HepG2 (cell line): ENCODE measurements around the gene PTPRM. TPM values are rescaled to one million over a fixed set of nuclear protein-coding genes. Genes with fewer than 3 reads are reported as not detected.
A peak's percentile ranks its signal among the peaks of the same experiment; 100 is the strongest.

Experiments used
- ATAC-seq: fragments of 200-7000 bp; cut with Tn5 transposase; 3 replicates; pipeline ENCODE4 v1.9.1; 2020; ENCODE audit warnings: mild to moderate bottlenecking, moderate library complexity
- BruUV-seq: library from RNA; stranded (reverse); fragments of 400-500 nt; replicated peaks from 2 replicates; lab custom pipeline; 2021; lab: Mats Ljungman, UMichigan
- CTCF ChIA-PET: fragments of 300-600 bp; formaldehyde crosslinking; extraction: SDS; loops from one replicate; lab custom pipeline; 2021; ENCODE audit warnings: low total read pairs, inconsistent platforms, low intra/inter-chr PET ratio; lab: Yijun Ruan, JAX
- POLR2A ChIA-PET: fragments of 350-600 bp; sonication (Branson Sonifier 250); formaldehyde crosslinking; loops from one replicate; lab custom pipeline; 2020; ENCODE audit warnings: antibody characterized with exemption, inconsistent platforms; lab: Yijun Ruan, JAX
- DNase-seq: peaks from one replicate; pipeline ENCODE4 v3.0.0-alpha.2; 2015; ENCODE audit warnings: low spot score
- FAIRE-seq: peaks from 3 replicates; lab custom pipeline; 2011; peaks lifted over from hg19 to GRCh38; lab: Jason Lieb, UNC
- H2AFZ ChIP-seq: one replicate; pipeline ENCODE4 v1.6.1; 2011; ENCODE audit warnings: low read length, inconsistent platforms
- H3K27ac ChIP-seq: fragments of 300-600 bp; 3 replicates; pipeline ENCODE4 v1.8.0; 2011; ENCODE audit warnings: mixed run types, mild to moderate bottlenecking, mixed read lengths, low read length, inconsistent platforms; ENCODE audit not compliant: insufficient read depth; ENCODE audit errors: extremely low read length
- H3K27me3 ChIP-seq, 2 experiments: fragments of 200-600 bp in 1 of 2; 2 replicates in 1 of 2; 3 replicates in 1 of 2; pipeline versions ENCODE4 v1.6.0 to v1.8.0; 2011; ENCODE audit warnings: low read length in 2 of 2, mild to moderate bottlenecking in 2 of 2, moderate library complexity in 2 of 2, inconsistent platforms in 1 of 2; ENCODE audit not compliant: insufficient read depth in 2 of 2, control insufficient read depth in 1 of 2
- H3K36me3 ChIP-seq, 2 experiments: fragments of 200-600 bp in 1 of 2; replicated peaks in 1 of 2; 2 replicates in 1 of 2; 3 replicates in 1 of 2; pipeline versions ENCODE4 v1.5.1 to v1.8.0; 2011; ENCODE audit warnings: low read length in 2 of 2, inconsistent platforms in 1 of 2; ENCODE audit not compliant: insufficient read depth in 2 of 2, control insufficient read depth in 1 of 2
- H3K4me1 ChIP-seq: 2 replicates; pipeline ENCODE4 v1.5.1; 2012; ENCODE audit warnings: low read length, inconsistent platforms; ENCODE audit not compliant: insufficient read depth
- H3K4me2 ChIP-seq: 2 replicates; pipeline ENCODE4 v1.6.0; 2011; ENCODE audit warnings: low read depth, low read length, inconsistent platforms
- H3K4me3 ChIP-seq, 3 experiments: fragments of 200-600 bp in 1 of 3; sonication (generic), shearing (Covaris generic) in 1 of 3; replicated peaks in 1 of 3; 2 replicates each; pipeline ENCODE4 v1.5.1; 2011 to 2016; ENCODE audit warnings: low read length in 3 of 3, inconsistent platforms in 2 of 3, low read depth in 2 of 3, mild to moderate bottlenecking in 2 of 3, control low read depth in 1 of 3, mixed read lengths in 1 of 3; ENCODE audit not compliant: insufficient read depth in 1 of 3
- H3K79me2 ChIP-seq: one replicate; pipeline ENCODE4 v1.6.1; 2011; ENCODE audit warnings: low read length, inconsistent platforms; ENCODE audit not compliant: insufficient read depth
- H3K9ac ChIP-seq: 2 replicates; pipeline ENCODE4 v1.6.0; 2011; ENCODE audit warnings: mild to moderate bottlenecking, low read depth, low read length, inconsistent platforms; ENCODE audit not compliant: insufficient read depth
- H3K9me3 ChIP-seq: 2 replicates; pipeline ENCODE4 v1.5.1; 2012; ENCODE audit warnings: mild to moderate bottlenecking, low read length
- H4K20me1 ChIP-seq: 2 replicates; pipeline ENCODE4 v1.6.0; 2011; ENCODE audit warnings: inconsistent platforms, mild to moderate bottlenecking, low read length, moderate library complexity; ENCODE audit not compliant: insufficient read depth
- ARNT ChIP-seq: fragments of 450-650 bp; IDR thresholded peaks from 2 replicates; pipeline ENCODE4 v1.6.1; 2017
- EZH2 ChIP-seq: conservative IDR thresholded peaks from 2 replicates; pipeline ENCODE4 v1.6.1; 2012; ENCODE audit warnings: mild to moderate bottlenecking, low read depth, low read length, moderate library complexity
- ISX ChIP-seq: sonication (generic); formaldehyde crosslinking; conservative IDR thresholded peaks from 2 replicates; pipeline ENCODE4 v1.5.0; 2020; ENCODE audit warnings: missing genetic modification reagents
- MAZ ChIP-seq, 2 experiments: sonication (generic) in 1 of 2; formaldehyde crosslinking in 1 of 2; IDR thresholded peaks; 2 replicates each; pipeline versions ENCODE4 v1.5.0 to v1.6.1; 2012 to 2020; ENCODE audit warnings: low read depth in 2 of 2, mild to moderate bottlenecking in 2 of 2, borderline replicate concordance in 1 of 2, improper control_type of control experiment in 1 of 2, low read length in 1 of 2, missing genetic modification reagents in 1 of 2, moderate library complexity in 1 of 2
- RAD21 ChIP-seq: fragments of 450-650 bp; formaldehyde crosslinking; IDR thresholded peaks from 2 replicates; pipeline ENCODE4 v1.5.0; 2020; ENCODE audit warnings: mild to moderate bottlenecking
- SIX1 ChIP-seq: sonication (generic); formaldehyde crosslinking; IDR thresholded peaks from 2 replicates; pipeline ENCODE4 v1.4.0; 2020; ENCODE audit warnings: missing genetic modification reagents, borderline replicate concordance
- XRCC5 ChIP-seq: fragments of 200-400 bp; formaldehyde crosslinking; optimal IDR thresholded peaks from 2 replicates; pipeline ENCODE3; 2017; ENCODE audit warnings: mild to moderate bottlenecking, low read length
- ZBTB21 ChIP-seq: sonication (generic); formaldehyde crosslinking; IDR thresholded peaks from 2 replicates; pipeline ENCODE4 v1.4.0; 2020; ENCODE audit warnings: missing genetic modification reagents
- ZFP36 ChIP-seq: fragments of 150-350 bp; IDR thresholded peaks from 2 replicates; pipeline ENCODE4 v1.6.1; 2018; ENCODE audit warnings: borderline replicate concordance, low read length, low read depth; ENCODE audit not compliant: partially characterized antibody
- ZFX ChIP-seq: sonication (generic); formaldehyde crosslinking; IDR thresholded peaks from 2 replicates; pipeline ENCODE4 v1.4.0; 2020; ENCODE audit warnings: mild to moderate bottlenecking, low read depth, missing genetic modification reagents, moderate library complexity
- ZNF101 ChIP-seq: sonication (generic); formaldehyde crosslinking; IDR thresholded peaks from 2 replicates; pipeline ENCODE4 v1.4.0; 2020; ENCODE audit warnings: mild to moderate bottlenecking, low read depth, missing genetic modification reagents, borderline replicate concordance
- ZNF160 ChIP-seq: sonication (generic); formaldehyde crosslinking; IDR thresholded peaks from 2 replicates; pipeline ENCODE4 v1.8.0; 2022; ENCODE audit warnings: mild to moderate bottlenecking, inconsistent platforms, missing genetic modification reagents
- ZNF382 ChIP-seq: sonication (generic); formaldehyde crosslinking; IDR thresholded peaks from 2 replicates; pipeline ENCODE4 v1.5.0; 2020; ENCODE audit warnings: missing genetic modification reagents, mild to moderate bottlenecking, borderline replicate concordance
- ZNF432 ChIP-seq: sonication (generic); formaldehyde crosslinking; IDR thresholded peaks from 2 replicates; pipeline ENCODE4 v1.5.0; 2020; ENCODE audit warnings: missing genetic modification reagents, mild to moderate bottlenecking, borderline replicate concordance
- ZNF549 ChIP-seq: sonication (generic); formaldehyde crosslinking; IDR thresholded peaks from 2 replicates; pipeline ENCODE4 v1.5.0; 2020; ENCODE audit warnings: missing genetic modification reagents
- ZNF629 ChIP-seq: sonication (generic); formaldehyde crosslinking; conservative IDR thresholded peaks from 2 replicates; pipeline ENCODE4 v1.5.0; 2020; ENCODE audit warnings: missing genetic modification reagents
- ZNF780A ChIP-seq: sonication (generic); formaldehyde crosslinking; IDR thresholded peaks from 2 replicates; pipeline ENCODE4 v1.8.0; 2022; ENCODE audit warnings: mild to moderate bottlenecking, missing genetic modification reagents, moderate library complexity
- ZNF782 ChIP-seq: sonication (generic); formaldehyde crosslinking; IDR thresholded peaks from 2 replicates; pipeline ENCODE4 v1.4.0; 2020; ENCODE audit warnings: missing genetic modification reagents, mild to moderate bottlenecking, borderline replicate concordance
- WGBS: methylation state at CpG from one replicate; pipeline ENCODE4 v1.1.6; 2017; ENCODE audit warnings: low lambda C conversion rate; 5-methylcytosine and 5-hydroxymethylcytosine counted together
- in situ Hi-C: cut with HindIII; loops from 2 replicates; pipeline ENCODE4 v1.10.0; 2017; ENCODE audit warnings: low pct_unique_long_range_greater_than_20kb; ENCODE audit not compliant: extremely low pct_ligation_motif_present
- intact Hi-C: fragments of 100-400 bp; cut with micrococcal nuclease; formaldehyde crosslinking; loops from one replicate; pipeline ENCODE4 v1.10.0; 2022; ENCODE audit not compliant: unreplicated experiment
- polyA plus RNA-seq, 8 experiments: library from polyadenylated mRNA; depleted of rRNA in 3 of 8; stranded (reverse) in 7 of 8; unstranded in 1 of 8; fragments of >200 nt; fragmentation: Illumina TruSeq in 4 of 8; extraction: Trizol in 4 of 8; gene quantifications; 2 replicates each; pipeline versions ENCODE4 v1.2.1 to v1.2.3, GENCODE V29; 2011 to 2016; ENCODE audit warnings: low read depth in 4 of 8, missing spikeins in 1 of 8, mixed read lengths in 1 of 8; ENCODE audit not compliant: insufficient read depth in 1 of 8
- total RNA-seq, 5 experiments: library from RNA; depleted of rRNA; stranded (reverse); fragments of >200 nt; fragmentation: Illumina TruSeq; extraction: Trizol; gene quantifications; 2 replicates each; pipeline ENCODE4 v1.2.3, GENCODE V29; 2016; ENCODE audit warnings: low read depth in 1 of 5
- TF ChIP-seq, protein P1 (sequence below): fragments of 450-650 bp; IDR thresholded peaks from 2 replicates; pipeline ENCODE4 v1.6.1; 2017

PTPRM gene
- total and polyA plus RNA-seq, 2 of the 13 experiments (the other 11 are each of a cell fraction or from before 2014, with no cell fraction given): 12.6 to 108 TPM

DNA sequence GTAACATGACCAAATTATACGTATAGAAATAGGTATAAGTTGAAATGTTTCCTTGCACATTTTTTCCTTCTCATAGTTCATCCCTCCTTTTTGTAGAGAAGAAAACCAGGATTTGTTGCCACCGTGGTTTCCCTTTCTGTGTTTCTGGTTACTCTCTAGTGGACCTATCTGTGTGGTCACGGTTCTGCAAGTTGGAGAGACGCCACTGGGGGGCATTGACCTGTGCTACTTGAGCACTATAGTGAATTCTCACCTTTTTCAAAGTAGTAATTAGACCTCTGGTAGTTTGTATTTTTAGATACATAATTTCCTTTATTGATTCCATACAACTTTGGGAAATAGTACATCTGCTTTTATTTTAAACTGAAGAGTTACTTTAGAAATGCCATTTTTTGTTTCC is 444.8 kb downstream of the PTPRM start:
- H3K9me3 ChIP-seq: no peaks in the 10 kb centered on the region
- no peaks in the 10 kb centered on the region for H3K79me2 ChIP-seq
- no peak for DNase-seq
- ChIA-PET CTCF (no interaction called here), POLR2A (no interaction called here)
- no peaks in the 10 kb centered on the region for H3K36me3 ChIP-seq
- no peak overlapping the region for H3K9ac ChIP-seq
- no peaks in the 10 kb centered on the region for H3K4me1 ChIP-seq
- BruUV-seq: no TSS peak
- no peak overlapping the region for H3K27ac ChIP-seq
- no peaks in the 10 kb centered on the region; a peak in 1 of 5 replicates for H3K27me3 ChIP-seq
- intact Hi-C loops (no loop called here), in situ Hi-C loops (no loop called here)
- no peak for FAIRE-seq
- ATAC-seq: 0 out of 3 replicates have a peak, but pooled peaks have one; percentile 35
- TF ChIP-seq ZNF101 (no peak), ZNF160 (CRISPR knock-in tag) (no peak), ISX (CRISPR knock-in tag) (no peak), XRCC5 (no peak)
- no peaks in the 10 kb centered on the region for H4K20me1 ChIP-seq
- 80% methylated on average over 4 of the region's 4 CpGs for WGBS
- no peak overlapping the region for H3K4me2 ChIP-seq
- no peak overlapping the region for H3K4me3 ChIP-seq
- H2AFZ ChIP-seq: no peak overlapping the region

DNA sequence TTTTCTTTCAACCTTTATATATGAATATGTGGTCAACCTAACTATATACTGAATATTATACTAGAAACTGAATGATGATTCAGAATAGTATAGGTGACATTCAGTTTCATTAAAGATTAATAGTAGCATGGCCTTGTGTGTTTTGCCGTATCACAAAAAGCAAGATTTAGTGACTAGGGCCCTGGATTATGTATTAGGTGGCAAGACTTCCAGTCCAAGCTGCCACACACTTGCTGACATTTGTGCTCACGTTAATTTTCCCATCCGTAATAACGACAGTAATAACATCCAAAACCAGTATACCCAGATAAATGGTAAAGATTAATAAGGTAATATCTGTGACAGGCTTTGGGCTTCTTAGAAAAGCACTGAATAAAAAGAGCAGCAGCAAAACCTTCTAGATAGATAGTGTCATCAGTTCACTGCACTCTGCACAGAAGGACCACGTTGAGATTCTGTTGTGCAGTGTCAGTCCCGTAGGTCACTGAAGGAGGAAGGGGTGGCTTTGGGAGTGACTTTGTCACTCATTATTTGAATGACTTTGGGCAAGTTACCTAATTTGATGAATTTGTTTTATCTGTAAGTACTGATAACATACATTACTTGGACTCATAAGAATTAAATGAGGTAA is 451.7 kb downstream of the PTPRM start:
- FAIRE-seq (no peak), ATAC-seq (no peak), DNase-seq (no peak)
- no peak overlapping the region for H3K27ac ChIP-seq
- intact Hi-C loops: no loop called here
- no peak overlapping the region for H3K4me3 ChIP-seq
- H3K9me3 ChIP-seq: no peaks in the 10 kb centered on the region
- no peaks in the 10 kb centered on the region for H3K36me3 ChIP-seq
- WGBS: 95% methylated on average over 6 of the region's 6 CpGs
- H3K79me2 ChIP-seq: no peaks in the 10 kb centered on the region
- BruUV-seq: no TSS peak
- H3K9ac ChIP-seq: no peak overlapping the region
- ChIA-PET CTCF (no interaction called here), POLR2A (no interaction called here)
- no peaks in the 10 kb centered on the region for H4K20me1 ChIP-seq
- no peaks in the 10 kb centered on the region for H3K27me3 ChIP-seq
- in situ Hi-C loops: no loop called here
- no peaks in the 10 kb centered on the region for H3K4me1 ChIP-seq
- no peak overlapping the region for H3K4me2 ChIP-seq
- no peak overlapping the region for H2AFZ ChIP-seq
- no peak for TF ChIP-seq ZNF549
- no peak for TF ChIP-seq MAZ (IDR thresholded peaks at IDR 0.05; ENCODE audit: borderline replicate concordance, low read depth, low read length)
- TF ChIP-seq MAZ (CRISPR knock-in tag; IDR thresholded peaks at IDR 0.05; ENCODE audit: low read depth): no peak
- no peak for TF ChIP-seq ZNF782 (CRISPR knock-in tag)
- TF ChIP-seq ZNF629: no peak
- TF ChIP-seq ZFP36: no peak
- TF ChIP-seq ZNF432 (CRISPR knock-in tag): no peak
- no peak for TF ChIP-seq ARNT
- no peak for TF ChIP-seq ZFX (CRISPR knock-in tag)
- TF ChIP-seq SIX1 (CRISPR knock-in tag): no peak
- no peak for TF ChIP-seq ZNF780A (CRISPR knock-in tag)
- no peak for TF ChIP-seq RAD21
- TF ChIP-seq, protein P1, sequence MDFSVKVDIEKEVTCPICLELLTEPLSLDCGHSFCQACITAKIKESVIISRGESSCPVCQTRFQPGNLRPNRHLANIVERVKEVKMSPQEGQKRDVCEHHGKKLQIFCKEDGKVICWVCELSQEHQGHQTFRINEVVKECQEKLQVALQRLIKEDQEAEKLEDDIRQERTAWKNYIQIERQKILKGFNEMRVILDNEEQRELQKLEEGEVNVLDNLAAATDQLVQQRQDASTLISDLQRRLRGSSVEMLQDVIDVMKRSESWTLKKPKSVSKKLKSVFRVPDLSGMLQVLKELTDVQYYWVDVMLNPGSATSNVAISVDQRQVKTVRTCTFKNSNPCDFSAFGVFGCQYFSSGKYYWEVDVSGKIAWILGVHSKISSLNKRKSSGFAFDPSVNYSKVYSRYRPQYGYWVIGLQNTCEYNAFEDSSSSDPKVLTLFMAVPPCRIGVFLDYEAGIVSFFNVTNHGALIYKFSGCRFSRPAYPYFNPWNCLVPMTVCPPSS: no peak
- no peak for TF ChIP-seq ZNF382 (CRISPR knock-in tag)
- TF ChIP-seq EZH2: no peak
- TF ChIP-seq ZBTB21: no peak
